NT2/D1 (cell line): ENCODE measurements around the gene PRDX5.

Source experiments
- DNase-seq: peaks from one replicate; pipeline ENCODE4 v3.0.0-alpha.2; 2011; ENCODE audit warnings: low read depth, low spot score
- H3K27me3 ChIP-seq: 2 replicates; pipeline ENCODE4 v1.6.0; 2011; ENCODE audit warnings: mild to moderate bottlenecking; ENCODE audit not compliant: insufficient read length, insufficient read depth
- H3K36me3 ChIP-seq: 2 replicates; pipeline ENCODE4 v1.6.1; 2011; ENCODE audit warnings: mild to moderate bottlenecking, low read length, mixed read lengths; ENCODE audit not compliant: insufficient read depth, insufficient read length
- H3K4me1 ChIP-seq: 2 replicates; pipeline ENCODE4 v1.5.1; 2011; ENCODE audit not compliant: insufficient read depth, insufficient read length
- H3K4me3 ChIP-seq: 2 replicates; pipeline ENCODE4 v1.5.1; 2011; ENCODE audit warnings: low read depth; ENCODE audit not compliant: insufficient read length
- H3K9ac ChIP-seq: 2 replicates; pipeline ENCODE4 v1.6.0; 2011; ENCODE audit warnings: low read depth; ENCODE audit not compliant: insufficient read length
- H3K9me3 ChIP-seq: 2 replicates; pipeline ENCODE4 v1.5.1; 2011; ENCODE audit warnings: mild to moderate bottlenecking, low read length; ENCODE audit not compliant: insufficient read depth
- SUZ12 ChIP-seq: IDR thresholded peaks from 2 replicates; pipeline ENCODE4 v1.6.1; 2011; ENCODE audit not compliant: insufficient read length, insufficient read depth; ENCODE audit errors: extremely low read depth
- YY1 ChIP-seq: IDR thresholded peaks from 2 replicates; pipeline ENCODE4 v1.6.1; 2011; ENCODE audit not compliant: insufficient read length, insufficient read depth
- ZNF274 ChIP-seq: IDR thresholded peaks from 2 replicates; pipeline ENCODE4 v1.6.1; 2011; ENCODE audit warnings: mild to moderate bottlenecking, low read depth, low read length

Gene PRDX5

DNA sequence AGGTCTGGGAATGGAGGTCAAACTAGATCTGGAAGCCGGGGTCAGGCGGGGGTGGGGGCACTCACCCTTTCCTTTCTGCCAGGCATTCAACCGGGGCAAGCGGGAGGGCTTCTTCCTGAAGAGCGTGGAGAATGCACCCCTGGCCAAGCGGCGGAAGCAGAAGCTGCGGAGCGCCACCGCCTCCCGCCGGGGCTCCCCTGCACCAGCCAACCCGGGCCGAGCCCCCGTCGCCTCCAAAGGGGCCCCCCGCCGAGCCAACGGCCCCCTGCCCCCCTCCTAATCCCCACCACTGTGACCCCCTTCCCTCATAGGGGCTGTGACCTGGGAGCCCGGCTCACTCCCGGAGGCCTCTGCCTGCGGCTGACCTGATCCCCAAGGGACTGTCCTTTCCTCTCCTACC, 53.3 kb downstream of the PRDX5 start:
- DNase-seq = no peak
- Histone ChIP-seq H3K9ac (no peak overlapping the region), H3K4me1 (peaks cover 2% of the 10 kb centered on the region), H3K9me3 (no peaks in the 10 kb centered on the region), H3K4me3 (no peak overlapping the region), H3K36me3 (peaks cover 46% of the 10 kb centered on the region), H3K27me3 (no peaks in the 10 kb centered on the region)
- TF ChIP-seq SUZ12 = no peak
- TF ChIP-seq YY1 = no peak
- no peak for TF ChIP-seq ZNF274
